ENCODE results near the gene PPP1R12A. TPM values are rescaled to one million over a fixed set of nuclear protein-coding genes. Genes with fewer than 3 reads are reported as not detected.
"Not testable (repeated sequence)": the region's sequence is repeated elsewhere in the genome, so short reads cannot be mapped to it uniquely, and the experiment has no call there.

The PPP1R12A gene
- total RNA-seq, 1 experiment from 2014 or later, result 39.7 TPM

DNA sequence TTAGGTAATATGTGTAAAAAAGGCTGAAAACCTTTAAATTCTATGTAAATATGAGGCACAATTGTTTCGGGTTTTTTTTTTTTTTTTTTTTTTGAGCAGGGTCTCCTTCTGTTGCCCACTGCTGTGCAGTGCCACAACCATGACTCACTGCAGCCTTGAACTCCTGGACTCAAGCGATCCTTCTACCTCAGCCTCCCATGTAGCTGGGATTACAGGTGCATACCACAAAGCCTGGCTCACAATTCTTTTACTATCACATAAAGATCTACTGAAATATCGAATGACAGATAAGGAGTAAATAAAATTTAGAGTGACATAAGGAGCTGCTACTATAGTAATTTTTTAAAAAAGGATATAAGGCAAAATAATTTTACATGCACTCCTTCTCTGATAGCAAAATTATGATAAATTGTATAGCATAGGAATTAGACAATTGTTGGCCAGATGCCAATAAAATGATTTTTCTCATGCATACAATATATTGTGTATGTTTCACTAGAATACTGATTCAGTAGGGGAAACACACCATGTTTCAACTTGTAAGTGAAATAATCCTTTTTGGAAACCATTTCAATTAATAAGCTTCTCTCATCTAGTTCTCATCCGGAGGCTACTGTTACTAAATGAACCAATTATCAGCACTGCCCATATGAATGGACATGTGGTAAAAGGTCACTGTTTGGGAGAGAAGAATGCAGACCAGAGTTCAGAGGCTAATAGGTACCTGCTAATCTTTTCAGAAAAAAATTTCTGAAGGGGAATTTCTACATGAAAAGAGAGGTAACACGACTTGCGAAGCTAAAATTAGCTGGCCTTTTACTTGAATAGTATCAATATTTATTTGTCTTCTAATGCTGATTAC is 108.4 kb downstream of the PPP1R12A start:
- H3K27me3 ChIP-seq (ENCODE audit: control insufficient read depth, insufficient read depth, low read length), result no peaks in the 10 kb centered on the region
- H3K36me3 ChIP-seq (replicated peaks; ENCODE audit: control insufficient read depth, insufficient read depth, low read length), result no peaks in the 10 kb centered on the region; the same call in 1 of the 2 replicates
- no peak for DNase-seq
- no peak overlapping the region for H3K4me3 ChIP-seq (ENCODE audit: insufficient read depth, low read depth, low read length)

DNA sequence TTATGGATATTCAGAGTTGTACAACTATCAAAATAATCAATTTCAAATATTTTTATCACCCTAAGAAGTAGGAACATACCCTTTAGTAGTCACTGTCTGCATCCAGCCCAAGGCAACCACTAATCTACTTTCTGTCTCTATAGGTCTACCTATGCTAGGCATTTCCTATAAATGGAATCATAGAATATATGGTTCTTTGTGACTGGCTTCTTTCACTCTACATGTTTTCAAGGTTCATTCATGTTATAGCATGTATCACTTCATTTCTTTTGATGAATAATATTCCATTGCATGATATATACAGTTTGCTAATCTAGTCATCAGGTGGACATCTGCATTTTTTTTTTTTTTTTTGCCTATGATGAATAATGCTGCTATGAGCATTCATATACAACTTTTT is 112.4 kb downstream of the PPP1R12A start:
- H3K27me3 ChIP-seq (ENCODE audit: control insufficient read depth, insufficient read depth, low read length), result no peaks in the 10 kb centered on the region
- no peaks in the 10 kb centered on the region; the same call in 1 of the 2 replicates for H3K36me3 ChIP-seq (replicated peaks; ENCODE audit: control insufficient read depth, insufficient read depth, low read length)
- DNase-seq, result no peak
- H3K4me3 ChIP-seq (ENCODE audit: insufficient read depth, low read depth, low read length), result no peak overlapping the region

DNA sequence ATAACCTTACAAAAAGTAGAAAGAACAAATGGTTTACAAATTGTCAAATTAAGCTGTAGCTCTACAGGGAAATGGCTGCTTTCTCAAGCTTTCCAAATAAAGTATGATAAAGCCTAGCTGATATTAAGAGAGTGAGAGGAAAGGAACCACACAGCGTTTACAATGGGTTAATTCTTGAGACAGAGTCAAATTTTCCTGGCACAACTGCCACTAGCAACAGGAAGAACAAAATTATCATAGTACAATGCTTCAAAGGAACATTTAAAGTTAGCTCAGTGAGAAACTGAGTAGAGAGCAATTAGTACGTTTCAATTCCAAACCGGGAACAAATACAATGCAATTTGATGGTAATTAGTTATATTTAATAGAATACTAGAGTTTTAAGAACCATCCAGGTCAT is 116.0 kb downstream of the PPP1R12A start:
- no peaks in the 10 kb centered on the region for H3K27me3 ChIP-seq (ENCODE audit: control insufficient read depth, insufficient read depth, low read length)
- no peak for DNase-seq
- no peak overlapping the region for H3K4me3 ChIP-seq (ENCODE audit: insufficient read depth, low read depth, low read length)
- no peaks in the 10 kb centered on the region; the same call in 1 of the 2 replicates for H3K36me3 ChIP-seq (replicated peaks; ENCODE audit: control insufficient read depth, insufficient read depth, low read length)

DNA sequence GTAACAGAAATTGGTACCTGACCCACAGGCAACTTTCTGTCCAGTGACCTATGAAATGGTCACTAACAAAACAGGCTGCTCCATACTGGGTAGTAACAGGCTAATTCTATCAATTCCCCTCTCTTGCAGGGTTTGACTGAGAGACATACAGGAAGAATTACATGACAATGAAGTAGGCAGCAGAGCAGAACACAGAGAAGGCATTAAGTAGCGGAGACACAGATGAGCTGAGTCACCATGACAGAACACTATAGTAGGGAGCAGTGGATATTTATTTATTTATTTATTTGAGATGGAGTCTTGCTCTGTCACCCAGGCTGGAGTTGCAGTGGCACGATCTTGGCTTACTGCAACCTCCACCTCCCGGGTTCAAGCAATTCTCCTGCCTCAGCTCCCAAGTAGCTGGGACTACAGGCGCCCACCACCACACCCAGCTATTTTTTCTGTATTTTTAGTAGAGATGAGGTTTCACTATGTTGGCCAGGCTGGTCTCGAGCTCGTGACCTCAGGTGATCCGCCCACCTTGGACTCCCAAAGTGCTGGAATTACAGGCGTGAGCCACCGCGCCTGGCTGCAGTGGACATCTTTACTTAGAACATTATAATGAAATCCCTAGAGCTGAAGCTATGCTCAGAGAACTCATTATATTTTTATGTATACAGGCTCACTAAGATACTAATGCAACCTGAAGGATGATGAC is 150.4 kb downstream of the PPP1R12A start:
- not testable (repeated sequence) for H3K36me3 ChIP-seq (replicated peaks; ENCODE audit: control insufficient read depth, insufficient read depth, low read length); H3K4me3 ChIP-seq (ENCODE audit: insufficient read depth, low read depth, low read length)

DNA sequence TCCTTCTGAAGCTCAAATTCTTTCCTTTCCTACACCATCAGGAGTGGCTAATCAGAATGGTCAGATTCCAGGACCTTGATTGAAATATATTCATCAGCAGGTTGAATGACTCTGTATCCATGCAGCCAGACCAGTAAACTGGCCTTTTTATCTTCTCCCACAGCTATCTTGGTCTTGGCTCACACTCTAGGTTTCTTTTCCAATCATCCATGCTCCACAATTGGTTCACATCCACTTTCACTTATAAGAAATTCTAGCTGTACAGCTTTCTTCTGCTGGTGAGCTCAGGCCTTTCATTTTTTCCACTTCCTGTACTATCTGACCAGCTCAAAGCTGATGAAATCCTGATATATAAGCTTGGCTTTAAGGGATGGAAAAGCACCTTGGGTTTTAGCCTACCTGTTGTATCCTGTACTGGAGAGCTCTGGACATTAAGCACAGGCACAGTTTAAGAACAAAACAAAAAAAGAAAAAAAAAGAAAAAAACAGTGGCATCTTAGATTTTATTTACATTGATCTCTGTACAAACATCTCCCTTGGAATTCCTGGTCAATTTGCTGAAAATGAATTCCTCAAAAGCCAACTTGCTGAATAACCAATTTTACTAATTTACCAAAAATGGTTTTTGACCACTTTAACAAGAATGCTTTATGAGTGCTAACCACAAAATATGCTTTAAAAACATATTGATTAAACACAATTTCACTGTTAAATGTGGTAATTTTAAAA is 152.6 kb downstream of the PPP1R12A start:
- DNase-seq, result no peak
- Histone ChIP-seq H3K36me3 (replicated peaks; ENCODE audit: control insufficient read depth, insufficient read depth, low read length) (peaks cover 2% of the 10 kb centered on the region), H3K27me3 (ENCODE audit: control insufficient read depth, insufficient read depth, low read length) (no peaks in the 10 kb centered on the region), H3K4me3 (ENCODE audit: insufficient read depth, low read depth, low read length) (no peak overlapping the region)

More for the DNA sequence above, 150.4 kb downstream of the PPP1R12A start:
- H3K27me3 ChIP-seq (ENCODE audit: control insufficient read depth, insufficient read depth, low read length), result not testable (repeated sequence)
- peak; percentile 9 for DNase-seq

DNA sequence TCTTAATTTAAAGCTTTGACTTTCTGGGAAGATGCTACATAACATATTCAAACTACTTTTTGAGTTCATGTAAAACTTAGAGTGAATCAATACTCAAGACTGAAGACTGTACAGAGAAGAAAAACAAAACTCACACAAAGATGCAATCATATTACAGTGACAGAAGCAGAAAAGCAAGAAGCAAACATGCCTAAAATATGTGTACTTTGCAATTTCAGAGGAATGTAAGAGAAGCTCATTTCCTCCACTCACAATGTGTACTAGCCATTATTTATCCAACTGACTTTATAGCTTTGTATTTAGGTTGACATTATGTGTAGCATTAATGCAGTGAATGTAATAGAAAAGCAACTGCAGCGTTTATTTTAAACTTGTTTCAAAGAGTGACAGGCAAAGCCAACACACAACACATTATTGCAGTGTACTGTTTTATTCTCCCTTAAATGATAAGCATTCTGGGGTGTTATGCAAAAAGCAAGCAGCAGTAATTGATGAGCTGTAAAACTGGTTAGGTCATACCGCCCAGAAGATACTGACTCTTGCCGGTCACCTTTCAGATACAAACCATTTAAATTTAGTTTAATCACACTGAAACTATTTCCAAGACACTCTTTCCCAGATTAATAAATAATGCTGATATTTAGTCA is 156.0 kb downstream of the PPP1R12A start:
- no peak for DNase-seq
- peaks cover 2% of the 10 kb centered on the region for H3K36me3 ChIP-seq (replicated peaks; ENCODE audit: control insufficient read depth, insufficient read depth, low read length)
- H3K27me3 ChIP-seq (ENCODE audit: control insufficient read depth, insufficient read depth, low read length), result no peaks in the 10 kb centered on the region
- H3K4me3 ChIP-seq (ENCODE audit: insufficient read depth, low read depth, low read length), result no peak overlapping the region

DNA sequence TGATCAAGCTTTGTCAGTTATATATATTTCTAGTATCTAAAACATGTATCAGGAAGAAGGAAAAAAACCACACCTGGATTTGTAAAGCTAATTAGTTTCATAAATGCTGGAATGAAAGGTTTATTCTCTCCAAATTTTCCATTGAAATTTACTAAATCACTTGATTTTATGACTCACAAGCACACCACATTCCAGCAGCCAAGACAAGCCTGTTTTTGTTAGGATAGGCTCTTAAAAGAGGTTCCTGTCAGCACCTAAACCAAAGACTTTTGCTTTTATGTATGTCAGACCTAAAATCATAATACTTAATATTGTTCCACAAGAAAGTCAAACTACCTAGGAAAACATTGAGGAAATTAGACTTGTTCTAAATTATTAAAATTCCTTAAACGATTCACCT is 158.8 kb downstream of the PPP1R12A start:
- Histone ChIP-seq H3K4me3 (ENCODE audit: insufficient read depth, low read depth, low read length) (no peak overlapping the region), H3K27me3 (ENCODE audit: control insufficient read depth, insufficient read depth, low read length) (no peaks in the 10 kb centered on the region), H3K36me3 (replicated peaks; ENCODE audit: control insufficient read depth, insufficient read depth, low read length) (no peaks in the 10 kb centered on the region; the same call in 1 of the 2 replicates)
- no peak for DNase-seq

DNA sequence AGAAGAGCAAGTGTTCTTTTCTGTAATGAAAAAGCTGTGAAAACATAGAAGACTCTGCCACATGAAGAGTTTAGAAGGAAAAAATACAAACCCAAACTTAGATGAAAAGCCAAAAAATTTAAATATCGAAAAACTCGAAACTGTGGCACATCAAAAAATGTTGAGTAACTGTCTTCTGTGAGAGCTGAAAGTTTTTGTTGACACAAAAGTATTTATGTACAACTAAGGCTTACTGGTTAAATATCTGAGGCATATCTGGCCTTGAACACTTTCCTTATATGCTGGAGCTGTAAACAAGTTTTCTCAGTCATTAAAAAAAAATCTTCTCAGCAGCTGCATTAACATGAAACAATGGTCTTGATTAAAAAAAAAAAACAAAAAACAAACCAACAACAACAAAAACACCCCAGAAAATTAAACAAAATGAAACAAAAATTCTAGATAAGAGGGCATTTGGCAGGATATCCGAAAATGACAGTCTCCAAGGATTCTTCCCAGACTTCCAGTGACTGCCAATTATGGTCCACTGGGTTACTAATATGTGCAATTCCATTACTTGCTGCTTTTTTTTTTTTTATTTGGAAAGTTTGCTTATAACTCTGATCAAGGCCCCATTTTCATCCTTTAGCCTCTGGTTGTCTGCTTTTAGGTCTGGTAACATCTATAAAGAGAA is 159.4 kb downstream of the PPP1R12A start:
- Histone ChIP-seq H3K36me3 (replicated peaks; ENCODE audit: control insufficient read depth, insufficient read depth, low read length) (no peaks in the 10 kb centered on the region; the same call in 1 of the 2 replicates), H3K27me3 (ENCODE audit: control insufficient read depth, insufficient read depth, low read length) (no peaks in the 10 kb centered on the region), H3K4me3 (ENCODE audit: insufficient read depth, low read depth, low read length) (no peak overlapping the region)
- no peak for DNase-seq

DNA sequence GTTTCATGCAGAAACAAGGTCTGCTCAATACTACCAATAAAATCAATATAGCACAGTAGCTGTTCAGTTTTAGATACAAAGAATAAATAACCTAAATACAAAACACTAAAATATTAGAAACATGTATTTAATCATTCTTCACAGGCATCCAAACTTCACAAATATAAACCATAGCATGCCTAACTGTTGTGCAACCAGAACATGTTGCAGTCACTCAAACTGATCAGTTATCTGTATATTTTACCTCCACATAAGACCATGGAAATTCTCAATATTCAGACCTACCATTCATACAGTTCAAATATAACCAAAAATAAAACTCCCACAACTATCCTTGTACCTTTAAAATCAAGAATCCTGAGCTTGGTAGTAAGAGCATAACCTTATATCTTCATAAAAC is 161.0 kb downstream of the PPP1R12A start:
- Histone ChIP-seq H3K4me3 (ENCODE audit: insufficient read depth, low read depth, low read length) (no peak overlapping the region), H3K36me3 (replicated peaks; ENCODE audit: control insufficient read depth, insufficient read depth, low read length) (no peaks in the 10 kb centered on the region; the same call in 1 of the 2 replicates), H3K27me3 (ENCODE audit: control insufficient read depth, insufficient read depth, low read length) (no peaks in the 10 kb centered on the region)
- DNase-seq, result no peak

DNA sequence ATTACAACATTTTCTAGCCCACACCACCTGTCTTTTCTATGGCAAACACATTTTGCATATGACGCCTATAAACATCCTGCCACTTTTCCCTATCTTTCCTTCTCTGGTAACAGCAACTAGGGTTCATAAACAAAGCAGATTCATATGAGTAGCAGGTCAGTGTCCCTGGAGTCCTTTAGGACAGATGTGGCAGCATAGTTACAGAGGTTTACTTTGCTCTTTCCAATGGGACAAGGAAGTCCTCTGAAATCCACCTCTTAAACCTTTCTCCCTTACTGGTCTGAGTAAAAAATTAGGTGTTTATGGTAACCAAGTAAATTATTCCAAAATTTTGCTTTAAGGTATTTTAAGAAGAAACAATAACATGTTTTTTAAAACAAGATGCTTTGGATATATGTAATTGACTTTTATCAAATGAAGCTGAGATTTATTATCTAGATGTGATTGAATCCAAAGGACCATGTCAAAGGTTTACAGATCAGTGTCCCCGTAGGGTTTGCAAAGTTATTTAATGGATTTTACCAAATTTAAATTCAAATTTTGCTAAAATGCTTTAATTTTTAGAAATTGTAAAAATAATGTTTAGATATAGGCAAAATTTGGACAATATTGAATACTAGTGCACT is 164.9 kb downstream of the PPP1R12A start:
- Histone ChIP-seq H3K4me3 (ENCODE audit: insufficient read depth, low read depth, low read length) (no peak overlapping the region), H3K27me3 (ENCODE audit: control insufficient read depth, insufficient read depth, low read length) (no peaks in the 10 kb centered on the region), H3K36me3 (replicated peaks; ENCODE audit: control insufficient read depth, insufficient read depth, low read length) (no peaks in the 10 kb centered on the region)
- DNase-seq, result no peak

DNA sequence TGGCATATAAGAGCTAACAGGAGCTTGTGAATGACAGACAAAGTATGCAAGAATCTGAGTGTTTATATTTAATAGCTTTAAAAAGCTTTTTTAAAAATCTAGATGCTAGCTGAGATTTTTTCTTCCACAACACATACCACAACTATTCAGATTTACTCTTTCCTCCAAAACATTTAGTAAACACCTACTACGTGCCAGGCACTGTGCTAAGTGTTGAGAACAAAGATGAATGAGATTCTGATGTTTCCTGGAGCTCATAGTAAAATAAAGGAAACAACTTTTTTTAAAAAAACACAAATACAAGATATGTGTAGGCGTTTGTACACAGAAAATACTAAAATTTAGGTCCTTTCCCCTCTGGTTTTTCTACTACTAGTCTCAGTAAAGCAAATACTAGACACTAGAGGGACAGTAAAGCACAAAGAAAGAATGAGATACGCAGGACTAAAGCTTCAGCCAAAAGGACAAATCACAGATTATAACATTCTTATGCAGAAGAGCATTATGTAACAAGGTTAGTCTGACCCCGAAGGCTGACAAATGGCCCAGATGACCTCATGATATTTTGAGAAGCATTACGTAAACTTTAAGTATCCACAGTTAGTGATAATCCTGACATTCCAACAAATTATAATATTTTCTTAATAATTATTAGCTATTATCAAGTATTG is 165.6 kb downstream of the PPP1R12A start:
- no peak for DNase-seq
- Histone ChIP-seq H3K4me3 (ENCODE audit: insufficient read depth, low read depth, low read length) (no peak overlapping the region), H3K36me3 (replicated peaks; ENCODE audit: control insufficient read depth, insufficient read depth, low read length) (no peaks in the 10 kb centered on the region), H3K27me3 (ENCODE audit: control insufficient read depth, insufficient read depth, low read length) (no peaks in the 10 kb centered on the region)

DNA sequence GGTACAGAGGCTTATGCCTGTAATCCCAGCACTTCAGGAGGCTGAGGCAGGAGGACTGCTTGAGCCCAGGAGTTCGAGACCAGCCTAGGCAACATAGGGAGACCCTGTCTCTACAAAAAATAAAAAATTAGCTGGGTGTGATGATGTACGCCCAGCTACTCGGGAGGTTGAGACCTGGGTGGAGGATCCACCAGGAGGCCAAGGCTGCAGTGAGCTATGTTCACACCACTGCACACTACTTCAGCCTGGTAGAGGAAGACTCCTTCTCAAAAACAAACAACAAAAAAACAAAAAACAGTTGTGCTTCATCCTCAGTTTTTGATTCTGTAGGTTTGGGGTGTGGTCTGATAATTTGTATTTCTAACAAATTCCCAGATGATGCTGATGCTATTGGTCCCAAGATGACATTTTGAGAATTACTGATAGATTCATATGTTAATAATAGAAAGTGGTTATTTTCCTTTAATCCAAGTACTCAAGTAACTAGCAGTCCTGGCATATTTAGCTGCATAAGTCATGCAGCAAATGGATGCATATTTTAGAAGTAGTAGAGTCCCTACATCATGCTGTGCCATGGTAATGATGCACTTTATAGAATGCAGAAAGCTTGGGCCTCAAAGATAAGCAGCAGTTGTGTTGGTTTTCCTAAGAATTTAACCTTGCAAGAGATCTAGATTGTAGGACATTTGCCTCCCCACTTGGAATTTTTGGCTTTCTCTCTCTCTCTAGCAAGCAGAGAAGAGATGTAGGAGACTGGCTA is 168.0 kb downstream of the PPP1R12A start:
- H3K27me3 ChIP-seq (ENCODE audit: control insufficient read depth, insufficient read depth, low read length), result no peaks in the 10 kb centered on the region
- no peak overlapping the region for H3K4me3 ChIP-seq (ENCODE audit: insufficient read depth, low read depth, low read length)
- no peak for DNase-seq
- H3K36me3 ChIP-seq (replicated peaks; ENCODE audit: control insufficient read depth, insufficient read depth, low read length), result no peaks in the 10 kb centered on the region
